Lung (tissue), 12 donors: ENCODE results near the gene PCDH9. TPM values are rescaled to one million over a fixed set of nuclear protein-coding genes. Genes with fewer than 3 reads are reported as not detected.

Source experiments
- ATAC-seq: fragments of 200-7000 bp; cut with Tn5 transposase; one replicate; pipeline ENCODE4 v1.9.1; 2020; ENCODE audit warnings: moderate number of reproducible peaks; ENCODE audit not compliant: insufficient read depth, low FRiP score
- DNase-seq, 3 donors: peaks; one replicate each; pipeline ENCODE4 v3.0.0-alpha.2; 2013 to 2017
- H3K27ac ChIP-seq, 2 donors: one replicate each; pipeline ENCODE4 v1.5.1; 2013; ENCODE audit warnings: mild to moderate bottlenecking in 2 of 2, moderate library complexity in 2 of 2, control low read depth in 1 of 2, inconsistent platforms in 1 of 2, low read depth in 1 of 2, low read length in 1 of 2
- H3K27me3 ChIP-seq, 3 donors: one replicate each; pipeline ENCODE4 v1.5.1; 2013; ENCODE audit warnings: low read length in 2 of 3; ENCODE audit not compliant: control insufficient read depth in 3 of 3, insufficient read depth in 3 of 3
- H3K36me3 ChIP-seq, 4 donors: one replicate each; pipeline ENCODE4 v1.5.1; 2013; ENCODE audit warnings: low read length in 4 of 4, mild to moderate bottlenecking in 1 of 4, moderate library complexity in 1 of 4; ENCODE audit not compliant: control insufficient read depth in 4 of 4, insufficient read depth in 4 of 4
- H3K4me1 ChIP-seq, 5 donors: one replicate each; pipeline ENCODE4 v1.5.1; 2013; ENCODE audit warnings: low read length in 5 of 5, mild to moderate bottlenecking in 2 of 5, moderate library complexity in 1 of 5; ENCODE audit not compliant: control insufficient read depth in 5 of 5, insufficient read depth in 5 of 5
- H3K4me3 ChIP-seq: one replicate; pipeline ENCODE4 v1.5.1; 2013; ENCODE audit warnings: mild to moderate bottlenecking, control low read depth, moderate library complexity
- H3K9ac ChIP-seq, 2 donors: one replicate each; pipeline ENCODE4 v1.5.1; 2013; ENCODE audit warnings: low read length in 2 of 2, control low read depth in 1 of 2; ENCODE audit not compliant: insufficient read depth in 1 of 2
- H3K9me3 ChIP-seq, 4 donors: one replicate each; pipeline ENCODE4 v1.5.1; 2013; ENCODE audit warnings: low read length in 3 of 4, mild to moderate bottlenecking in 1 of 4, moderate library complexity in 1 of 4; ENCODE audit not compliant: control insufficient read depth in 4 of 4, insufficient read depth in 3 of 4
- WGBS, 2 donors: extraction: QIAGEN DNeasy Blood & Tissue Kit; methylation state at CpG; one replicate each; pipeline ENCODE4 v1.1.7; 2013; 5-methylcytosine and 5-hydroxymethylcytosine counted together
- polyA plus RNA-seq, 2 donors: library from polyadenylated mRNA; stranded (reverse); fragments of 200-250 nt; gene quantifications; one replicate each; pipeline ENCODE4 v1.2.1, GENCODE V29; 2013
- total RNA-seq, 2 donors: library from RNA; depleted of rRNA in 1 of 2; stranded (reverse); fragments of >200 nt in 1 of 2; gene quantifications; one replicate each; pipeline ENCODE4 v1.2.1, GENCODE V29; 2014 to 2021
- TF ChIP-seq, protein P1 (sequence below): IDR thresholded peaks from 2 replicates; pipeline ENCODE4 v1.5.1; 2012; ENCODE audit warnings: mild to moderate bottlenecking; ENCODE audit errors: control extremely low read depth, extremely low read depth
- donor health status: control.
- donor health status: control.
- donor health status: Bipolar disorder and iron deficiency.
- donor health status: healthy.
- donor health status: DM: yes; HTN: yes; CAD: no.

PCDH9 gene
- total and polyA plus RNA-seq, 4 donors = 0.68 to 22.2 (median 4.1) TPM

DNA sequence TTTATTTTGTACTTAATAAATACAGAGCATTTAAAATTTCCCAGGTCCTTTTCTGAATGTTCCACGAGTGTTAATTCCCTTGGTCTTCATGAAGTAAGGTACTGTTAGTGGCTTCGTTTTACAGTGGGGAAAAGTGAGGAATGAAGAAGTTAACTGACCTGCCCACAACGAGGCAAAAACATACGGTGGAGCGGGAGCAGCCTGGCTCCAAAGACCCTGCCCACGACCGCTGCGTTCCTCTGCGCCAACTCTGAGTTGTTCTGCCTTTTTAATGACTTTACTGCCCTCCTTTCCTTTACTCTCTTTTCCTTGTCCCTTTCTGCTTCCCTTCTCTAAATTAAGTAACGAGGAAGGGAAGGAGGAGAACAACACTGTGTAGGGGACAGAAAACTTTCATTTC, 392.9 kb downstream of the PCDH9 start:
- TF ChIP-seq, protein P1, sequence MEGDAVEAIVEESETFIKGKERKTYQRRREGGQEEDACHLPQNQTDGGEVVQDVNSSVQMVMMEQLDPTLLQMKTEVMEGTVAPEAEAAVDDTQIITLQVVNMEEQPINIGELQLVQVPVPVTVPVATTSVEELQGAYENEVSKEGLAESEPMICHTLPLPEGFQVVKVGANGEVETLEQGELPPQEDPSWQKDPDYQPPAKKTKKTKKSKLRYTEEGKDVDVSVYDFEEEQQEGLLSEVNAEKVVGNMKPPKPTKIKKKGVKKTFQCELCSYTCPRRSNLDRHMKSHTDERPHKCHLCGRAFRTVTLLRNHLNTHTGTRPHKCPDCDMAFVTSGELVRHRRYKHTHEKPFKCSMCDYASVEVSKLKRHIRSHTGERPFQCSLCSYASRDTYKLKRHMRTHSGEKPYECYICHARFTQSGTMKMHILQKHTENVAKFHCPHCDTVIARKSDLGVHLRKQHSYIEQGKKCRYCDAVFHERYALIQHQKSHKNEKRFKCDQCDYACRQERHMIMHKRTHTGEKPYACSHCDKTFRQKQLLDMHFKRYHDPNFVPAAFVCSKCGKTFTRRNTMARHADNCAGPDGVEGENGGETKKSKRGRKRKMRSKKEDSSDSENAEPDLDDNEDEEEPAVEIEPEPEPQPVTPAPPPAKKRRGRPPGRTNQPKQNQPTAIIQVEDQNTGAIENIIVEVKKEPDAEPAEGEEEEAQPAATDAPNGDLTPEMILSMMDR = no peak
- no peak overlapping the region for H3K4me3 ChIP-seq
- no peaks in the 10 kb centered on the region for H3K9me3 ChIP-seq
- DNase-seq = no peak
- peaks cover 0 to 12% (median 0%) of the 10 kb centered on the region in 5 donors for H3K4me1 ChIP-seq
- 71 to 80% methylated on average over 10 of the region's 10 CpGs for WGBS, 2 donors
- H3K27ac ChIP-seq = no peak overlapping the region
- no peak for ATAC-seq
- H3K9ac ChIP-seq = no peak overlapping the region
- no peaks in the 10 kb centered on the region for H3K27me3 ChIP-seq
- no peaks in the 10 kb centered on the region for H3K36me3 ChIP-seq

GRCh38 chr13:66835040-66835628, 395.0 kb downstream of the PCDH9 start:
- no peak for ATAC-seq
- 47 to 73% methylated on average over 9 of the region's 9 CpGs for WGBS, 2 donors
- H3K4me3 ChIP-seq = no peak overlapping the region
- H3K27me3 ChIP-seq = no peaks in the 10 kb centered on the region
- no peaks in the 10 kb centered on the region for H3K36me3 ChIP-seq
- no peaks in the 10 kb centered on the region for H3K9me3 ChIP-seq
- TF ChIP-seq, protein P1 = no peak
- peak; percentile 85 to 93 (median 88) for DNase-seq
- no peak overlapping the region for H3K27ac ChIP-seq
- peaks cover 0 to 12% (median under 1%) of the 10 kb centered on the region in 5 donors for H3K4me1 ChIP-seq
- H3K9ac ChIP-seq = no peak overlapping the region

- Histone ChIP-seq H3K4me3 (no peak overlapping the region), H3K4me1 (peaks cover 0 to 12% (median 2%) of the 10 kb centered on the region in 5 donors), H3K36me3 (no peaks in the 10 kb centered on the region), H3K27me3 (no peaks in the 10 kb centered on the region), H3K9me3 (no peaks in the 10 kb centered on the region), H3K9ac (no peak overlapping the region), H3K27ac (no peak overlapping the region)
- DNase-seq = no peak
- WGBS, 2 donors = 47 to 54% methylated on average over 2 of the region's 2 CpGs
- TF ChIP-seq, protein P1 = no peak
- no peak for ATAC-seq
These were observed 399.0 kb downstream of the PCDH9 start for GRCh38 chr13:66830940-66831716.
